ENCODE data around the gene TMEM186. TPM values are rescaled to one million over a fixed set of nuclear protein-coding genes. Genes with fewer than 3 reads are reported as not detected.

The TMEM186 gene
- polyA plus RNA-seq, 3 donors: 3.8 to 4.5 (median 4.4) TPM

DNA sequence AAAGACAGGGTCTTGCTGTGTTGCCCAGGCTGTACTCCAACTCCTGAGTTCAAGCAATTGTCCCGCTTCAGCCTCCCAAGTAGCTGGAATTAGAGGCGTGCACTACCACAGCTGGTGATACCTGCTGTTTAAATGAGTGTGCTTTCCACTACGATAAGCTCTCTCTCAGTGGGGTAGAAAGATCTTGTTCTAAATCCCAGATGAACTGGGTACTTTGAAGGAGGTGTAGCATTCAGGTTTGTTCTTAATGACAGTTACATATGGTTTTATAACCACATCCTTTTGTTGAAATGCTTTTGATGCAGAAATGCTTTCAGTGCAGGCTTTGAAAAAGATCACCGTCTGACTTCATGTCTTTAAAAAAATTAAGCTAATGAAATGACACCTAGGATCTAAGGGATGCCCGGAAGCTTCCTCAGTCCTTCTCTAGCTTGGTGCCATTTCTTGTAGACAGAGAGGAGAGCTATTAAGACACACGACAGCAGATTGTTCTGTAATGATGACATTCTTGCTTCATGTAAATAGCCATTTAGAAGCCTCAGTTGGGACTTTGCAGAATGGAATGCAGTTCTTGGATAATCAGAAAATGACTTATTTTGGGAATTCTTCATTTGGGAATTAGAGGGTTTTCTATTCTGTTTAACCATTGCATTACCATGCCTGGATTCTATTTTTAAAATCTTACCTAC is 19.7 kb upstream of the TMEM186 start:
- no peak for DNase-seq
- Histone ChIP-seq H2AFZ (ENCODE audit: insufficient read depth, low read depth, low read length, poor library complexity, severe bottlenecking) (no peak overlapping the region), H3K27ac (ENCODE audit: low read depth in 1 of 2, low read length in 2 of 2) (peak overlapping the region in 1 of 2 donors; percentile 29), H3K79me2 (ENCODE audit: insufficient read depth, low read length) (no peaks in the 10 kb centered on the region), H3K4me3 (replicated peaks in 1 of 3; ENCODE audit: low read depth in 2 of 3, low read length in 3 of 3) (no peak overlapping the region), H3K4me1 (ENCODE audit: control insufficient read depth in 1 of 2, insufficient read depth in 2 of 2, low read length in 2 of 2) (no peaks in the 10 kb centered on the region), H3K4me2 (replicated peaks; ENCODE audit: extremely low read depth, low read length, poor library complexity, severe bottlenecking) (no peak overlapping the region), H4K20me1 (ENCODE audit: insufficient read depth, low read length) (no peaks in the 10 kb centered on the region), H3K9me3 (replicated peaks in 1 of 2; ENCODE audit: control insufficient read depth in 1 of 2, insufficient read depth in 1 of 2, low read length in 2 of 2) (no peaks in the 10 kb centered on the region), H3K9ac (ENCODE audit: insufficient read depth, low read length, poor library complexity, severe bottlenecking) (no peak overlapping the region), H3K27me3 (ENCODE audit: control insufficient read depth in 2 of 2, insufficient read depth in 2 of 2, low read length in 2 of 2) (no peaks in the 10 kb centered on the region), H3K36me3 (replicated peaks in 1 of 2; ENCODE audit: control insufficient read depth in 1 of 2, insufficient read depth in 2 of 2, low read length in 2 of 2) (peaks cover 73 to 94% of the 10 kb centered on the region in 2 donors)
- H3K27ac Mint-ChIP-seq: peak overlapping the region in 1 of 7 donors; percentile 10
- TF ChIP-seq, protein P1, sequence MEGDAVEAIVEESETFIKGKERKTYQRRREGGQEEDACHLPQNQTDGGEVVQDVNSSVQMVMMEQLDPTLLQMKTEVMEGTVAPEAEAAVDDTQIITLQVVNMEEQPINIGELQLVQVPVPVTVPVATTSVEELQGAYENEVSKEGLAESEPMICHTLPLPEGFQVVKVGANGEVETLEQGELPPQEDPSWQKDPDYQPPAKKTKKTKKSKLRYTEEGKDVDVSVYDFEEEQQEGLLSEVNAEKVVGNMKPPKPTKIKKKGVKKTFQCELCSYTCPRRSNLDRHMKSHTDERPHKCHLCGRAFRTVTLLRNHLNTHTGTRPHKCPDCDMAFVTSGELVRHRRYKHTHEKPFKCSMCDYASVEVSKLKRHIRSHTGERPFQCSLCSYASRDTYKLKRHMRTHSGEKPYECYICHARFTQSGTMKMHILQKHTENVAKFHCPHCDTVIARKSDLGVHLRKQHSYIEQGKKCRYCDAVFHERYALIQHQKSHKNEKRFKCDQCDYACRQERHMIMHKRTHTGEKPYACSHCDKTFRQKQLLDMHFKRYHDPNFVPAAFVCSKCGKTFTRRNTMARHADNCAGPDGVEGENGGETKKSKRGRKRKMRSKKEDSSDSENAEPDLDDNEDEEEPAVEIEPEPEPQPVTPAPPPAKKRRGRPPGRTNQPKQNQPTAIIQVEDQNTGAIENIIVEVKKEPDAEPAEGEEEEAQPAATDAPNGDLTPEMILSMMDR (IDR thresholded peaks at IDR 0.05): no peak
- no peaks in the 10 kb centered on the region for H3K9me3 Mint-ChIP-seq
- intact Hi-C loops (cut with micrococcal nuclease): no loop called here
- H3K36me3 Mint-ChIP-seq: peaks cover 75 to 89% of the 10 kb centered on the region in 2 donors
- H3K27me3 Mint-ChIP-seq (ENCODE audit: low read depth in 3 of 3): peaks cover 0 to 2% (median 0%) of the 10 kb centered on the region in 3 donors
- 94% methylated on average over 4 of the region's 6 CpGs for WGBS (ENCODE audit: insufficient coverage)
- H3K4me3 Mint-ChIP-seq: no peak overlapping the region
- H3K4me1 Mint-ChIP-seq: peaks cover 17% of the 10 kb centered on the region

DNA sequence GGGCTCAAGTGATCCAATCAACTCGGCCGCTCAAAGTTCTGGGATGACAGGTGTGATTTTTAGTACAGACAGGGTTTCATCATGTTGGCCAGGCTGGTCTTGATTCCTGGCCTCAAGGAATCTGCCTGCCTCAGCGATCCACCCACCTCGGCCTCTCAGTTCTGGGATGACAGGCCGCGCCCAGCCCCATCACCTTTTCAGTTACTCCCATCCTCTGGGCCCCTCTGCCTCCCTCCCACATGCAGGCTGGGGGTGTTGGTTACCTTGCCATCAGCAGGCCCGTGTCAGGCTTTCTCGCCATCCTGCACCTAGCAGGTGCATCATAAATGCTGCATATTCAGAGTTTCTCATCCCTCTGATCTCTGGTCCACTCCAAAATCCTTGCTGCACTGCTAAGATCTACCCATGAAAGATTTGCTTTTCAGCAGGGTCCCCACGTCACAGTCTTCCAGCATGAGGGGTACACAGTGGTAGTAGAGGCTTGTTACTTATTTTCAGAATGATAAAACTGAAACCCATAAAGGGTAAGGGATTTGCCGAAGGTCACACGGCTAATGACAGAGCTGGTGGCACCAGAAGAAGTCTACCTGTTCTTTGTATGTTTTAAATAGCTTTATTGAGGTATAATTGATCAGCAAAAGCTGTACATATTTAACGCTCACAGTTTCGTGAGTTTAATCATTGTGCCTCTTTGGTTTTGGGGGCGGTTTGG is 16.8 kb upstream of the TMEM186 start:
- TF ChIP-seq, protein P1 (IDR thresholded peaks at IDR 0.05): no peak
- H2AFZ ChIP-seq (ENCODE audit: insufficient read depth, low read depth, low read length, poor library complexity, severe bottlenecking): no peak overlapping the region
- Mint-ChIP-seq H3K9me3 (no peaks in the 10 kb centered on the region), H3K4me1 (peaks cover 7% of the 10 kb centered on the region), H3K27ac (peak overlapping the region in 1 of 7 donors; percentile 19), H3K27me3 (ENCODE audit: low read depth in 3 of 3) (peaks cover 0 to 1% (median 1%) of the 10 kb centered on the region in 3 donors), H3K4me3 (no peak overlapping the region), H3K36me3 (peaks cover 86 to 91% of the 10 kb centered on the region in 2 donors)
- H3K36me3 ChIP-seq (replicated peaks in 1 of 2; ENCODE audit: control insufficient read depth in 1 of 2, insufficient read depth in 2 of 2, low read length in 2 of 2): peaks cover 85 to 95% of the 10 kb centered on the region in 2 donors
- H3K9ac ChIP-seq (ENCODE audit: insufficient read depth, low read length, poor library complexity, severe bottlenecking): no peak overlapping the region
- no peak overlapping the region for H3K4me3 ChIP-seq (replicated peaks in 1 of 3; ENCODE audit: low read depth in 2 of 3, low read length in 3 of 3)
- no peaks in the 10 kb centered on the region for H3K9me3 ChIP-seq (replicated peaks in 1 of 2; ENCODE audit: control insufficient read depth in 1 of 2, insufficient read depth in 1 of 2, low read length in 2 of 2)
- no peak for DNase-seq
- intact Hi-C loops (cut with micrococcal nuclease): no loop called here
- H3K4me2 ChIP-seq (replicated peaks; ENCODE audit: extremely low read depth, low read length, poor library complexity, severe bottlenecking): no peak overlapping the region
- no peaks in the 10 kb centered on the region for H3K79me2 ChIP-seq (ENCODE audit: insufficient read depth, low read length)
- H3K27ac ChIP-seq (ENCODE audit: low read depth in 1 of 2, low read length in 2 of 2): no peak overlapping the region
- no peaks in the 10 kb centered on the region for H3K27me3 ChIP-seq (ENCODE audit: control insufficient read depth in 2 of 2, insufficient read depth in 2 of 2, low read length in 2 of 2)
- H4K20me1 ChIP-seq (ENCODE audit: insufficient read depth, low read length): no peaks in the 10 kb centered on the region
- 94% methylated on average over 10 of the region's 14 CpGs for WGBS (ENCODE audit: insufficient coverage)
- no peaks in the 10 kb centered on the region for H3K4me1 ChIP-seq (ENCODE audit: control insufficient read depth in 1 of 2, insufficient read depth in 2 of 2, low read length in 2 of 2)
